Measurements from ENCODE around the gene ARHGEF33.

GRCh38 chr2:38873763-38874162 is 15.9 kb upstream of the ARHGEF33 start:
- TF ChIP-seq POLR2AphosphoS5 (IDR thresholded peaks at IDR 0.05): no peak
- TF ChIP-seq, protein P1, sequence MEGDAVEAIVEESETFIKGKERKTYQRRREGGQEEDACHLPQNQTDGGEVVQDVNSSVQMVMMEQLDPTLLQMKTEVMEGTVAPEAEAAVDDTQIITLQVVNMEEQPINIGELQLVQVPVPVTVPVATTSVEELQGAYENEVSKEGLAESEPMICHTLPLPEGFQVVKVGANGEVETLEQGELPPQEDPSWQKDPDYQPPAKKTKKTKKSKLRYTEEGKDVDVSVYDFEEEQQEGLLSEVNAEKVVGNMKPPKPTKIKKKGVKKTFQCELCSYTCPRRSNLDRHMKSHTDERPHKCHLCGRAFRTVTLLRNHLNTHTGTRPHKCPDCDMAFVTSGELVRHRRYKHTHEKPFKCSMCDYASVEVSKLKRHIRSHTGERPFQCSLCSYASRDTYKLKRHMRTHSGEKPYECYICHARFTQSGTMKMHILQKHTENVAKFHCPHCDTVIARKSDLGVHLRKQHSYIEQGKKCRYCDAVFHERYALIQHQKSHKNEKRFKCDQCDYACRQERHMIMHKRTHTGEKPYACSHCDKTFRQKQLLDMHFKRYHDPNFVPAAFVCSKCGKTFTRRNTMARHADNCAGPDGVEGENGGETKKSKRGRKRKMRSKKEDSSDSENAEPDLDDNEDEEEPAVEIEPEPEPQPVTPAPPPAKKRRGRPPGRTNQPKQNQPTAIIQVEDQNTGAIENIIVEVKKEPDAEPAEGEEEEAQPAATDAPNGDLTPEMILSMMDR (IDR thresholded peaks at IDR 0.05): no peak
- TF ChIP-seq POLR2A (IDR thresholded peaks at IDR 0.05): no peak

Data from prostate gland (tissue), 2 donors.